Ascending aorta (tissue), 2 donors: ENCODE measurements around the gene SH3PXD2A. TPM values are rescaled to one million over a fixed set of nuclear protein-coding genes. Genes with fewer than 3 reads are reported as not detected.
A peak's percentile ranks its signal among the peaks of the same experiment; 100 is the strongest.

ENCODE experiments used
- DNase-seq, 2 donors: peaks; one replicate each; pipeline ENCODE4 v3.0.0-alpha.2; 2019; ENCODE audit warnings: low spot score in 2 of 2
- H3K27ac ChIP-seq, 2 donors: fragments of 200-600 bp; sonication (generic); one replicate each; pipeline ENCODE4 v1.5.1; 2016 to 2017; ENCODE audit warnings: mild to moderate bottlenecking in 1 of 2
- H3K27me3 ChIP-seq: fragments of 200-600 bp; sonication (generic); one replicate; pipeline ENCODE4 v1.5.1; 2017
- H3K36me3 ChIP-seq, 2 donors: fragments of 200-600 bp; sonication (generic); one replicate each; pipeline ENCODE4 v1.5.1; 2016
- H3K4me1 ChIP-seq, 2 donors: fragments of 200-600 bp; sonication (generic); one replicate each; pipeline ENCODE4 v1.5.1; 2016 to 2017; ENCODE audit warnings: mild to moderate bottlenecking in 1 of 2
- H3K4me3 ChIP-seq, 2 donors: fragments of 200-600 bp; sonication (generic); one replicate each; pipeline ENCODE4 v1.5.1; 2016 to 2017; ENCODE audit warnings: mild to moderate bottlenecking in 1 of 2
- H3K9me3 ChIP-seq, 2 donors: fragments of 200-600 bp; sonication (generic); one replicate each; pipeline ENCODE4 v1.5.1; 2016
- CTCF ChIP-seq, 3 experiments: fragments of 200-600 bp in 2 of 3; fragments of 450-650 bp in 1 of 3; sonication (generic) in 2 of 3; IDR thresholded peaks; one replicate each; pipeline ENCODE4 v1.5.1; 2016 to 2019; ENCODE audit warnings: antibody characterized with exemption in 3 of 3, mild to moderate bottlenecking in 1 of 3, moderate library complexity in 1 of 3
- intact Hi-C: fragments of 100-400 bp; cut with DNase I; formaldehyde crosslinking; loops from one replicate; pipeline ENCODE4 v1.15.1; 2023
- total RNA-seq: library from RNA; depleted of rRNA; stranded (reverse); fragments of >200 nt; gene quantifications from one replicate; pipeline ENCODE4 v1.1.0, GENCODE V29; 2016

The SH3PXD2A gene
- total RNA-seq, 1 donor from 2014 or later, result 50.0 TPM

- peak in 1 of 2 donors; percentile 11 for DNase-seq
- no peaks in the 10 kb centered on the region for H3K27me3 ChIP-seq
- H3K27ac ChIP-seq, result no peak overlapping the region
- H3K9me3 ChIP-seq, result no peaks in the 10 kb centered on the region
- TF ChIP-seq CTCF (IDR thresholded peaks at IDR 0.05), result no peak
- intact Hi-C loops, result no loop called here
- no peak overlapping the region for H3K4me3 ChIP-seq
- no peaks in the 10 kb centered on the region for H3K36me3 ChIP-seq
- peaks cover 0 to 8% of the 10 kb centered on the region in 2 donors for H3K4me1 ChIP-seq
Measured at GRCh38 chr10:103545366-103545765, 310.0 kb downstream of the SH3PXD2A start.

DNA sequence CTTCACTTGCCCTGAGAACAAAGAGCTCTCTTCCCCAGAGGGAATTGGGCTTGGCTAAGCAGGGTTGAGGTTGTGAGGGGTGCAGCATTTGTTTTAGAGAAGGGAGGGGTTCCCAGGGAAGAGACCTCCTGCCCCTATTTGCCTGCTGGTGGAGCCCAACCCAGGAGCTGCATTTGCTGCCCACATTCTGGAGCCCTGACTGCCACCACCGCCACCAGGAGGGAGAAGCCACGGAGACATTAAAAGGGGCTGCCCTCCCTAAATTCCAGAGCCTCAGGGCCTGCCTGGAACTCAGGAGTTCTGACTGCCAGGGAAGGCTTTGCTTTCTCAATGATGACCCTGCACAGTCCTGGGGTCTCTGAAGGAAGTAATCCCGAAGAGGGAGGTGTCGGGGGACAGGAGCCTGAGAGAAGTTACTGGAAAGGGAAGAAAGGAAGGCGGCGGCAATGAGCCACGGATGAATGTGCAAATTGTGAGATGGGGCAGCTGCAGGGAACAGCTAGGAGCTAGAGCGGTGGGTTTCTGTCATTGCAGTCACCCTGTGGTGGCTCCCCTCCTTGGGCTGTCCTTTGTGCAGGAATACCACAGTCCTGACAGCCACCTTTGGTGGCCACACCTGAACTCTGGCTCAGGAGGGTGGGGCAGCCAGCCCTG is 310.6 kb downstream of the SH3PXD2A start:
- DNase-seq, result peak in 1 of 2 donors; percentile 54
- Histone ChIP-seq H3K36me3 (no peaks in the 10 kb centered on the region), H3K4me3 (no peak overlapping the region), H3K27ac (no peak overlapping the region), H3K27me3 (no peaks in the 10 kb centered on the region), H3K9me3 (no peaks in the 10 kb centered on the region), H3K4me1 (peaks cover 0 to 8% of the 10 kb centered on the region in 2 donors)
- TF ChIP-seq CTCF (IDR thresholded peaks at IDR 0.05), result no peak
- intact Hi-C loops, result no loop called here

Other genes starting within 250 kb of the SH3PXD2A start
- gene STN1, start 62.6 kb upstream of the SH3PXD2A start, total RNA-seq, result 24.5 TPM
- 26.1 TPM for gene SLK, start 111.6 kb upstream of the SH3PXD2A start, total RNA-seq
- gene COL17A1, start 230.3 kb upstream of the SH3PXD2A start, total RNA-seq, result 0.64 TPM